Lower lobe of right lung (tissue), 2 donors: ENCODE results near the gene CSNK1D. TPM values are rescaled to one million over a fixed set of nuclear protein-coding genes. Genes with fewer than 3 reads are reported as not detected.

Experiments
- ATAC-seq, 2 donors: fragments of 200-7000 bp; cut with Tn5 transposase; one replicate each; pipeline ENCODE4 v1.9.1; 2020 to 2022; ENCODE audit warnings: mild to moderate bottlenecking in 2 of 2, moderate library complexity in 2 of 2
- DNase-seq: peaks from one replicate; pipeline ENCODE4 v3.0.0-alpha.2; 2020
- H3K27ac ChIP-seq: fragments of 200-600 bp; one replicate; pipeline ENCODE4 v1.8.0; 2022
- H3K27me3 ChIP-seq: fragments of 200-600 bp; one replicate; pipeline ENCODE4 v1.8.0; 2022; ENCODE audit warnings: low read depth
- H3K36me3 ChIP-seq: fragments of 200-600 bp; one replicate; pipeline ENCODE4 v1.8.0; 2022; ENCODE audit warnings: mild to moderate bottlenecking
- H3K4me1 ChIP-seq: fragments of 200-600 bp; one replicate; pipeline ENCODE4 v1.8.0; 2022
- H3K4me3 ChIP-seq: fragments of 200-600 bp; one replicate; pipeline ENCODE4 v1.8.0; 2022; ENCODE audit warnings: mild to moderate bottlenecking
- H3K9me3 ChIP-seq: fragments of 200-600 bp; one replicate; pipeline ENCODE4 v1.8.0; 2022
- CTCF ChIP-seq: fragments of 200-600 bp; IDR thresholded peaks from one replicate; pipeline ENCODE4 v1.8.0; 2022; ENCODE audit warnings: antibody characterized with exemption, mild to moderate bottlenecking
- intact Hi-C: fragments of 100-400 bp; cut with DNase I; formaldehyde crosslinking; loops from one replicate; pipeline ENCODE4 v1.11.0; 2022
- total RNA-seq: library from RNA; stranded (reverse); fragmentation: NEBNext Ultra II Directional; extraction: Animal tissue kit (Norgen Biotek cat#: 25700); gene quantifications from one replicate; pipeline ENCODE4 v1.2.1, GENCODE V29; 2021
- donor health status: DM: no; HTN: yes; CAD: no; lungs with severe emphysema.

Gene CSNK1D
- total RNA-seq, 1 donor from 2014 or later = 146 TPM

- TF ChIP-seq CTCF = no peak
- H3K27ac ChIP-seq = no peak overlapping the region
- no peaks in the 10 kb centered on the region for H3K27me3 ChIP-seq
- no peaks in the 10 kb centered on the region for H3K9me3 ChIP-seq
- peaks cover 83% of the 10 kb centered on the region for H3K4me1 ChIP-seq
- intact Hi-C loops = no loop called here
- peaks cover 39% of the 10 kb centered on the region for H3K36me3 ChIP-seq
- DNase-seq (peak; percentile 55), ATAC-seq (no peak)
- H3K4me3 ChIP-seq = no peak overlapping the region
These were observed 36.3 kb downstream of the CSNK1D start for GRCh38 chr17:82237083-82237745.

- H3K27me3 ChIP-seq = no peaks in the 10 kb centered on the region
- peaks cover 39% of the 10 kb centered on the region for H3K36me3 ChIP-seq
- H3K4me1 ChIP-seq = peaks cover 83% of the 10 kb centered on the region
- no peaks in the 10 kb centered on the region for H3K9me3 ChIP-seq
- peak; percentile 33 to 36 for ATAC-seq
- peak; percentile 80 for DNase-seq
- intact Hi-C loops = no loop called here
- H3K27ac ChIP-seq = peak overlapping the region; percentile 27
- TF ChIP-seq CTCF = peak; percentile 91
- no peak overlapping the region for H3K4me3 ChIP-seq
These were observed 37.1 kb downstream of the CSNK1D start for GRCh38 chr17:82236142-82236971.

GRCh38 chr17:82235775-82236141 lies 37.7 kb downstream of the CSNK1D start:
- DNase-seq (no peak), ATAC-seq (no peak)
- Histone ChIP-seq H3K27ac (peak overlapping the region; percentile 27), H3K27me3 (no peaks in the 10 kb centered on the region), H3K4me1 (peaks cover 77% of the 10 kb centered on the region), H3K4me3 (no peak overlapping the region), H3K36me3 (peaks cover 39% of the 10 kb centered on the region), H3K9me3 (no peaks in the 10 kb centered on the region)
- intact Hi-C loops = no loop called here
- TF ChIP-seq CTCF = no peak

GRCh38 chr17:82235056-82235774 lies 38.3 kb downstream of the CSNK1D start:
- DNase-seq (no peak), ATAC-seq (no peak)
- TF ChIP-seq CTCF = no peak
- H3K36me3 ChIP-seq = peaks cover 37% of the 10 kb centered on the region
- H3K9me3 ChIP-seq = no peaks in the 10 kb centered on the region
- no peak overlapping the region for H3K27ac ChIP-seq
- H3K27me3 ChIP-seq = no peaks in the 10 kb centered on the region
- H3K4me3 ChIP-seq = no peak overlapping the region
- intact Hi-C loops = no loop called here
- H3K4me1 ChIP-seq = peaks cover 77% of the 10 kb centered on the region

GRCh38 chr17:82234211-82235055 lies 39.1 kb downstream of the CSNK1D start:
- ATAC-seq = no peak
- H3K4me3 ChIP-seq = no peak overlapping the region
- intact Hi-C loops = no loop called here
- TF ChIP-seq CTCF = no peak
- no peak overlapping the region for H3K27ac ChIP-seq
- H3K27me3 ChIP-seq = no peaks in the 10 kb centered on the region
- H3K36me3 ChIP-seq = peaks cover 29% of the 10 kb centered on the region
- no peak for DNase-seq
- no peaks in the 10 kb centered on the region for H3K9me3 ChIP-seq
- peaks cover 77% of the 10 kb centered on the region for H3K4me1 ChIP-seq
